GM12878 (cell line): ENCODE results near the gene ISG20L2. TPM values are rescaled to one million over a fixed set of nuclear protein-coding genes. Genes with fewer than 3 reads are reported as not detected.

Source experiments
- ATAC-seq: fragments of 200-7000 bp; cut with Tn5 transposase; 3 replicates; pipeline ENCODE4 v1.9.1; 2020; ENCODE audit warnings: mild to moderate bottlenecking, moderate library complexity
- BruUV-seq: library from RNA; stranded (reverse); fragments of 400-500 nt; replicated peaks from 2 replicates; lab custom pipeline; 2021; lab: Mats Ljungman, UMichigan
- CTCF ChIA-PET: fragments of 300-600 bp; sonication (Branson Sonifier 250); formaldehyde crosslinking; extraction: SDS; loops from one replicate; lab custom pipeline; 2021; ENCODE audit warnings: inconsistent platforms; lab: Yijun Ruan, JAX
- POLR2A ChIA-PET: fragments of 350-600 bp; formaldehyde crosslinking; extraction: SDS; loops from one replicate; lab custom pipeline; 2021; ENCODE audit warnings: inconsistent platforms; lab: Charles Lee
- RAD21 ChIA-PET: fragments of 300-600 bp; sonication (Branson Sonifier 250); formaldehyde crosslinking; loops from one replicate; lab custom pipeline; 2023; ENCODE audit warnings: antibody characterized with exemption; ENCODE audit not compliant: unreplicated experiment; lab: Charles Lee
- SMC1A ChIA-PET: fragments of 300-600 bp; sonication (Branson Sonifier 250); formaldehyde crosslinking; loops from one replicate; lab custom pipeline; 2023; ENCODE audit not compliant: unreplicated experiment, uncharacterized antibody; lab: Charles Lee
- DNase-seq: peaks from one replicate; pipeline ENCODE4 v3.0.0-alpha.2; 2011; ENCODE audit warnings: low read depth, low spot score
- FAIRE-seq: peaks from 3 replicates; lab custom pipeline; 2011; peaks lifted over from hg19 to GRCh38; lab: Jason Lieb, UNC
- H2AFZ ChIP-seq: 2 replicates; pipeline ENCODE4 v1.6.0; 2011; ENCODE audit warnings: low read depth, low read length, control low read depth; ENCODE audit not compliant: control insufficient read depth
- H3K27ac ChIP-seq: 2 replicates; pipeline ENCODE4 v1.5.1; 2011; ENCODE audit warnings: control low read depth; ENCODE audit not compliant: control insufficient read depth, insufficient read depth
- H3K27me3 ChIP-seq, 2 experiments: replicated peaks in 1 of 2; 2 replicates each; pipeline versions ENCODE4 v1.6.0 to v1.6.1; 2011; ENCODE audit warnings: low read length in 1 of 2; ENCODE audit not compliant: control insufficient read depth in 2 of 2, insufficient read depth in 2 of 2
- H3K36me3 ChIP-seq, 2 experiments: 2 replicates each; pipeline ENCODE4 v1.5.1; 2011; ENCODE audit warnings: low read length in 1 of 2; ENCODE audit not compliant: control insufficient read depth in 2 of 2, insufficient read depth in 2 of 2
- H3K4me1 ChIP-seq: 2 replicates; pipeline ENCODE4 v1.6.1; 2011; ENCODE audit warnings: mild to moderate bottlenecking, low read length, moderate library complexity, mixed read lengths; ENCODE audit not compliant: control insufficient read depth, insufficient read depth
- H3K4me2 ChIP-seq: 2 replicates; pipeline ENCODE4 v1.6.0; 2011; ENCODE audit warnings: control low read depth; ENCODE audit not compliant: control insufficient read depth, insufficient read depth
- H3K4me3 ChIP-seq: fragments of 200-600 bp; sonication (generic); 2 replicates; pipeline ENCODE4 v1.5.1; 2016
- H3K79me2 ChIP-seq: 2 replicates; pipeline ENCODE4 v1.6.0; 2011; ENCODE audit warnings: low read length; ENCODE audit not compliant: control insufficient read depth, insufficient read depth
- H3K9ac ChIP-seq: 2 replicates; pipeline ENCODE4 v1.8.0; 2011; ENCODE audit warnings: low read length, control low read depth, mixed read lengths; ENCODE audit not compliant: control insufficient read depth, insufficient read depth
- H3K9me3 ChIP-seq: replicated peaks from 3 replicates; pipeline ENCODE4 v1.5.1; 2011; ENCODE audit warnings: mild to moderate bottlenecking, low read length; ENCODE audit not compliant: control insufficient read depth, insufficient read depth
- H4K20me1 ChIP-seq: 2 replicates; pipeline ENCODE4 v1.6.0; 2011; ENCODE audit not compliant: control insufficient read depth, insufficient read depth
- CBX3 ChIP-seq: fragments of 200-600 bp; sonication (generic); IDR thresholded peaks from 2 replicates; pipeline ENCODE4 v1.6.1; 2016; ENCODE audit warnings: low read depth, borderline replicate concordance
- CHD4 ChIP-seq: fragments of 200-600 bp; sonication (generic); IDR thresholded peaks from 2 replicates; pipeline ENCODE4 v1.6.1; 2016; ENCODE audit warnings: mild to moderate bottlenecking
- DPF2 ChIP-seq: fragments of 450-650 bp; IDR thresholded peaks from 2 replicates; pipeline ENCODE4 v1.6.1; 2017; ENCODE audit warnings: mild to moderate bottlenecking
- HDAC6 ChIP-seq: fragments of 200-600 bp; sonication (generic); IDR thresholded peaks from one replicate; pipeline ENCODE4 v1.8.0; 2017; ENCODE audit warnings: antibody characterized with exemption; ENCODE audit not compliant: unreplicated experiment
- KAT2A ChIP-seq: conservative IDR thresholded peaks from 2 replicates; pipeline ENCODE4 v1.6.1; 2011; ENCODE audit warnings: low read depth, low read length; ENCODE audit not compliant: control insufficient read depth
- RBBP5 ChIP-seq: fragments of 200-600 bp; sonication (generic); conservative IDR thresholded peaks from 2 replicates; pipeline ENCODE4 v1.6.1; 2016
- SMARCA5 ChIP-seq: fragments of 450-650 bp; IDR thresholded peaks from 2 replicates; pipeline ENCODE4 v1.6.1; 2017; ENCODE audit warnings: mild to moderate bottlenecking
- SREBF1 ChIP-seq: IDR thresholded peaks from 2 replicates; pipeline ENCODE4 v1.6.1; 2012; ENCODE audit warnings: mild to moderate bottlenecking, low read length
- STAT3 ChIP-seq: IDR thresholded peaks from 2 replicates; pipeline ENCODE4 v1.6.1; 2011; ENCODE audit warnings: low read depth, low read length, improper control_type of control experiment
- TCF12 ChIP-seq: IDR thresholded peaks from 2 replicates; pipeline ENCODE4 v1.6.1; 2011; ENCODE audit warnings: low read depth, mild to moderate bottlenecking, low read length
- WGBS: methylation state at CpG from one replicate; pipeline ENCODE4 v1.1.6; 2016; ENCODE audit warnings: low lambda C conversion rate; ENCODE audit not compliant: insufficient replicate concordance, insufficient coverage; ENCODE audit errors: missing lambda C conversion rate; 5-methylcytosine and 5-hydroxymethylcytosine counted together
- in situ Hi-C: fragments of 300-500 bp; cut with MboI; formaldehyde crosslinking; loops from 9 replicates; pipeline ENCODE4 v1.14.3; 2018; ENCODE audit warnings: mixed read lengths
- intact Hi-C: fragments of 100-400 bp; cut with micrococcal nuclease; formaldehyde crosslinking; loops from one replicate; pipeline ENCODE4 v1.14.2; 2022; ENCODE audit not compliant: unreplicated experiment
- polyA plus RNA-seq, 11 experiments: library from polyadenylated mRNA; depleted of rRNA in 4 of 11; unstranded in 6 of 11; stranded (reverse) in 5 of 11; fragments of >200 nt; fragmentation: Nextera tagmentation in 4 of 11; fragmentation: Illumina TruSeq in 1 of 11; extraction: Ambion mirVana in 4 of 11; extraction: Trizol in 1 of 11; gene quantifications; 1 replicate in 1 of 11; 2 replicates in 10 of 11; pipeline versions ENCODE4 v1.2.1 to v1.2.3, GENCODE V29; 2011 to 2016; ENCODE audit warnings: inconsistent platforms in 2 of 11, missing spikeins in 2 of 11, low read depth in 1 of 11
- total RNA-seq, 4 experiments: library from RNA; depleted of rRNA in 3 of 4; stranded (reverse); fragments of >200 nt in 3 of 4; fragmentation: Illumina TruSeq in 1 of 4; extraction: Trizol in 1 of 4; gene quantifications; 2 replicates each; pipeline versions ENCODE4 v1.2.1 to v1.2.3, GENCODE V29; 2013 to 2021
- TF ChIP-seq, protein P1 (sequence below): IDR thresholded peaks from 2 replicates; pipeline ENCODE4 v1.6.1; 2012; ENCODE audit warnings: low read depth, low read length, improper control_type of control experiment

The ISG20L2 gene
- total and polyA plus RNA-seq, 10 of the 15 experiments (the other 5 are each of a cell fraction or from before 2014, with no cell fraction given) = 16.4 to 111 (median 48.0) TPM

GRCh38 chr1:156696755-156697154 lies 31.8 kb downstream of the ISG20L2 start:
- H3K4me2 ChIP-seq = no peak overlapping the region
- no peaks in the 10 kb centered on the region for H3K4me1 ChIP-seq
- FAIRE-seq (no peak), DNase-seq (no peak), ATAC-seq (no peak)
- peaks cover 6 to 16% of the 10 kb centered on the region in 2 experiments for H3K27me3 ChIP-seq
- H3K9me3 ChIP-seq = no peaks in the 10 kb centered on the region
- intact Hi-C loops (no loop called here), in situ Hi-C loops (no loop called here)
- H3K36me3 ChIP-seq = no peaks in the 10 kb centered on the region
- ChIA-PET CTCF (interaction anchor here (0.9 to 1.2 kb wide), 2 partner anchors 11 to 25 kb away, joined by 3 read pairs; no protein-coding TSS in a partner anchor), SMC1A (interaction anchor here (1.1 kb wide), 1 partner anchor 17 kb away, joined by 3 read pairs; no protein-coding TSS in a partner anchor), POLR2A (no interaction called here), RAD21 (interaction anchor here (1.3 kb wide), 1 partner anchor 10 kb away, joined by 4 read pairs; no protein-coding TSS in a partner anchor)
- no peak for TF ChIP-seq KAT2A
- TF ChIP-seq, protein P1, sequence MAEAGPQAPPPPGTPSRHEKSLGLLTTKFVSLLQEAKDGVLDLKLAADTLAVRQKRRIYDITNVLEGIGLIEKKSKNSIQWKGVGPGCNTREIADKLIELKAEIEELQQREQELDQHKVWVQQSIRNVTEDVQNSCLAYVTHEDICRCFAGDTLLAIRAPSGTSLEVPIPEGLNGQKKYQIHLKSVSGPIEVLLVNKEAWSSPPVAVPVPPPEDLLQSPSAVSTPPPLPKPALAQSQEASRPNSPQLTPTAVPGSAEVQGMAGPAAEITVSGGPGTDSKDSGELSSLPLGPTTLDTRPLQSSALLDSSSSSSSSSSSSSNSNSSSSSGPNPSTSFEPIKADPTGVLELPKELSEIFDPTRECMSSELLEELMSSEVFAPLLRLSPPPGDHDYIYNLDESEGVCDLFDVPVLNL = no peak
- no peak for TF ChIP-seq RBBP5
- no peak for TF ChIP-seq HDAC6
- no peak for TF ChIP-seq DPF2
- no peak for TF ChIP-seq CBX3
- no peak for TF ChIP-seq TCF12
- TF ChIP-seq STAT3 = no peak
- TF ChIP-seq SREBF1 = no peak
- TF ChIP-seq CHD4 = no peak
- TF ChIP-seq SMARCA5 = no peak
- no peak overlapping the region for H2AFZ ChIP-seq
- no peaks in the 10 kb centered on the region for H3K79me2 ChIP-seq
- no TSS peak for BruUV-seq
- no peak overlapping the region for H3K4me3 ChIP-seq
- no peaks in the 10 kb centered on the region for H4K20me1 ChIP-seq
- no peak overlapping the region for H3K27ac ChIP-seq
- no peak overlapping the region for H3K9ac ChIP-seq
- 52% methylated on average over 8 of the region's 8 CpGs for WGBS
